ENCODE measurements around the gene ZNF346.
"Not testable (repeated sequence)": the region's sequence is repeated elsewhere in the genome, so short reads cannot be mapped to it uniquely, and the experiment has no call there.

ZNF346 gene

DNA sequence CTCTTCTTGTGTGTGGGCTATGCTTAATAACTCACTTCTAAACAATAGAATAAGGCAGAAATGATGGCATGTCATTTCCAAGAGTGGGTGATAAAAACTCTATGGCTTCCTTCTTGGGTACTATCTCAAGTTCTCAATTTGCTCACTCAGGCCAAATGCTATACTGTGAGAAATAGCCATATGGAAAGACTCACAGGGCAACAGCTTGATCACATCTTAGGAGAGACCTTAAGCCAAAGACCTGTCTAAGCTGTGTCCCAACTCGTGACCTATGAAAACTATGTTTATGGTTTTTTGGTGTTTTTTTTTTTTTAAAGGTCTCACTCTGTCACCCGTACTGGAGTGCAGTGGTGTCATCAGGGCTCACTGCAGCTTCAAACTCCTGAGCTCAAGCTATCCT lies 13.8 kb upstream of the ZNF346 start:
- no peak for DNase-seq (ENCODE audit: low read depth, low spot score)

DNA sequence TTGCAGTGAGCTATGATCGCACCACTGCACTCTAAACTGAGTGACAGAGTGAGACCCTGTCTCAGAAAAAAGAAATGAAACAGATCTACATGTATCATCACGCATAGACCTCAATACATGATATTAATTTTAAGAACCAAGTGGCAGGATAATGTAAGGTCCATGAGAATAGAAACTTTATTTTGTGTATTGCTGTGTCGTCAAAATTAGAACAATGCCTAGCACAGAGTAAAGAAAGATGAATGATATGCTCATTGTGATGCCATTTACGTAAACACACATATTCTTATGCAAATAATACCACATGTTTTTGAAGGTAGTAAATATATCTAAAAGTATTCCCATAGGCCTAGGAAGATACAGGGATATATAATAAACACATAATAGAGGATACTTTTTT lies 12.3 kb upstream of the ZNF346 start:
- DNase-seq (ENCODE audit: low read depth, low spot score): no peak

- no peak for DNase-seq (ENCODE audit: low read depth, low spot score)
Observed at GRCh38 chr5:177015156-177015555, 7.3 kb upstream of the ZNF346 start.

GRCh38 chr5:177018341-177018740 lies 4.2 kb upstream of the ZNF346 start:
- DNase-seq (ENCODE audit: low read depth, low spot score): no peak

DNA sequence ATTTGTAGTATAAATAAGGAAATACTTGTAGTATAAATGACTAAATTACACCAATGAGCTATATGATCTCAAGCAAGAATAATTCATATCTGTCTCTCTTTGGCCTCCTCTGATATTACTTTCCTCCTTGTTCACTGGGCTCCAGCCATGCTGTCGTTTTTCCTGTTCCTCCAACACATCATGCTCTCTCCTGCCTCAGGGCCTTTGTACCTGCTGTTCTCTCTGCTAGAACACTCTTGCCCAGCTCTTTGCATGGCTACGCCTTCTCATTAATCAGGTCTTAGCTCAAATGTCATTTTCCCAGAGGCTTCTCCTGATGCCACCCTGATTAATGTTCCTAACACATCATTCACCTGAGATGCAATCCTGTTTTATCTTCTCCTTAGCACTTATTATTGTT lies 2.5 kb upstream of the ZNF346 start:
- no peak for DNase-seq (ENCODE audit: low read depth, low spot score)

- DNase-seq (ENCODE audit: low read depth, low spot score): no peak
Observed at GRCh38 chr5:177023303-177023664, 788 bp downstream of the ZNF346 start.

- DNase-seq (ENCODE audit: low read depth, low spot score): no peak
Observed at GRCh38 chr5:177024559-177024958, 2.1 kb downstream of the ZNF346 start.

GRCh38 chr5:177025101-177025601 lies 2.7 kb downstream of the ZNF346 start:
- DNase-seq (ENCODE audit: low read depth, low spot score): no peak

- DNase-seq (ENCODE audit: low read depth, low spot score): no peak
Observed at GRCh38 chr5:177027665-177028064, 5.2 kb downstream of the ZNF346 start.

GRCh38 chr5:177029498-177029897 lies 7.0 kb downstream of the ZNF346 start:
- DNase-seq (ENCODE audit: low read depth, low spot score): no peak

DNA sequence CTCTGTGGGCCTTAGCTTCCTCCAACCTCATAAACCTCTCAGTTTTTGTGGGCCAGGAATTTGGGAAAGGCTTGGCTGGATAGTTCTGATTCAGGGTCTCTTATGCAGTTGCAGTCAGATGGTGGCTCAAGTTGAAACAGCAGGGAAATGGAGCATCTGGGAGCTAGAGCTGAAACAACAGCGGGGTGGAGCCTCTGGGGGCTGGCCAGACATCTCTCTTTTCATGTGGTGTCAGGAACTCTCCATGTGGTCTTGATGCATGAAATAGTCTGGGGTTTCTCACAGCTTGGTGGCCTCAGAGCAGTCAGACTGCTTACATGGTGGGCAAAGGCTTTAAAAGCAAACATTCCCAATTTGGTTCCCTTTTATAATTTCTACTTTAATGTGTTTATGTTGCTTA lies 13.5 kb downstream of the ZNF346 start:
- DNase-seq (ENCODE audit: low read depth, low spot score): peak; percentile 76

GRCh38 chr5:177036443-177036842 lies 13.9 kb downstream of the ZNF346 start:
- no peak for DNase-seq (ENCODE audit: low read depth, low spot score)

GRCh38 chr5:177036921-177037320 lies 14.4 kb downstream of the ZNF346 start:
- DNase-seq (ENCODE audit: low read depth, low spot score): no peak

- DNase-seq (ENCODE audit: low read depth, low spot score): peak; percentile 91
Observed at GRCh38 chr5:177040814-177041420, 18.4 kb downstream of the ZNF346 start.

DNA sequence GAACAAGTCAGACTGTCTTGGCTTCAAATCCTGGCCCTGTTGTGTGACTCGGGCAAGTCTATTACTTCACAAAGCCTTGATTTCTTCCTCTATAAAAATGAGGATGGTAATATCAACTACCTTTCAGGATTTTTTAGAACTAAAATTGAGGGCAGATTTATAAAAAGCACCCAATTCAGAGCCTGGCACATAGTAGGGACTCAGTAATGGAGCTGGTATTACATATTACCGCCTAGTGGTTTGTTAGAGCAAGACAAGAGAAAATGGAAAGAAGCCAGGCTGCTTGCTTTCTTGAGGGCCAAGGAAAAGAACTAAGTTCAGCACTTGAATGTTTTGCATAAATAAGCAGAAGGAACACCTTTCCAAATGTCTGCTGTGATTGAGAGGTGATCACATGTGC lies 19.4 kb downstream of the ZNF346 start:
- no peak for DNase-seq (ENCODE audit: low read depth, low spot score)

GRCh38 chr5:177043114-177043513 lies 20.6 kb downstream of the ZNF346 start:
- no peak for DNase-seq (ENCODE audit: low read depth, low spot score)

DNA sequence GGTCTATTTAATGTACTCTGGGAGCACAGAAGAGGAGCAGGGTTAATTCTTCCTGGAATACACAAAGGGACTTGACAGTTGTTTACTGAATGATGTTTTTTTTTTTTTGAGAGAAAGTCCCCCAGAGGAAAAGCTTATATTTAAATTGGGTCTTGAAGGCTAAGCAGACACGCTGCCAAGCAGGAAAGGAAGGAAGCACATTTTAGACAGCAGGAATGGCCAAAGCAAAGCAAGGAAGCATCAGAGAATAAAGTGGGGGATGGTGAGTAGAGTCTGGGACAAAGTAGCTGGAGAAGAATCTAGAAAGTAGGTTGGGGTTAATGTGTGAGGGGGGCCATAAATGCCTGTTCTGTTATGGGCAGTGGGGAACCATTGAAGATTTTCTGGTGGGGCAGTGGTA lies 21.5 kb downstream of the ZNF346 start:
- DNase-seq (ENCODE audit: low read depth, low spot score): no peak

GRCh38 chr5:177044641-177045040 lies 22.1 kb downstream of the ZNF346 start:
- DNase-seq (ENCODE audit: low read depth, low spot score): no peak

DNA sequence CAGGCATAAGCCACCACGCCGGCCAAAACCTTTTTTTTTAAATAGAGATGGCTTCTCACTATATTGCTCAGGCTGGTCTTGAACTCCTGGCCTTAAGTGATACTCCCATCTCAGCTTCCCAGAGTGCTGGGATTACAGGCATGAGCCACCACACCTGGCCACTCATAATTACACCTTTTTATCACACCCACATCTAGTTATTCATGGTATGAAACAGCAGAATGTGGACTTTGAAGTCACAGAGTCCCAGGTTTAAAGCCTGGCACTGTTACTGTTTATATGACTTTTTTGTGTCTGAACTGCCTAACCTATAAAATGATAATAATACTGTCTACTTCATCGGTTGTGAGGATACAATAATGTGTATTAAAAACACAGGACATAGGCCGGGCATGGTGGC lies 23.1 kb downstream of the ZNF346 start:
- no peak for DNase-seq (ENCODE audit: low read depth, low spot score)

DNA sequence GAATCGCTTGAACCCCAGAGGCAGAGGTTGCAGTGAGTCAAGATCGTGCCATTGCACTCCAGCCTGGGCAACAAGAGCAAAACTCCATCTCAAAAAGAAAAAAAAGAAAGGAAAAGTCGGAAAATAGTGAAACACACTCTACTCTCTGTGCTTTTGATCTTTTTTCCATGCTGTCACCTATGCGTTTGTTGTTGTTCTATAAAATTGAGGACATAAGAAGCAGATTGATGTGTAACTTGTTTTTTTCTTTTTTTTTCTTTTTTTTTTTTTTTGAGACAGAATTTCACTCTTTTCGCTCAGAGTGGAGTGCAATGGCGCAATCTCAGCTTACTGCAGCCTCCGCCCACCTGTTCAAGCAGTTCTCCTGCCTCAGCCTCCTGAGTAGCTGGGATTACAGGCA lies 26.0 kb downstream of the ZNF346 start:
- not testable (repeated sequence) for DNase-seq (ENCODE audit: low read depth, low spot score)

- no peak for DNase-seq (ENCODE audit: low read depth, low spot score)
Observed at GRCh38 chr5:177049285-177049684, 26.8 kb downstream of the ZNF346 start.

DNA sequence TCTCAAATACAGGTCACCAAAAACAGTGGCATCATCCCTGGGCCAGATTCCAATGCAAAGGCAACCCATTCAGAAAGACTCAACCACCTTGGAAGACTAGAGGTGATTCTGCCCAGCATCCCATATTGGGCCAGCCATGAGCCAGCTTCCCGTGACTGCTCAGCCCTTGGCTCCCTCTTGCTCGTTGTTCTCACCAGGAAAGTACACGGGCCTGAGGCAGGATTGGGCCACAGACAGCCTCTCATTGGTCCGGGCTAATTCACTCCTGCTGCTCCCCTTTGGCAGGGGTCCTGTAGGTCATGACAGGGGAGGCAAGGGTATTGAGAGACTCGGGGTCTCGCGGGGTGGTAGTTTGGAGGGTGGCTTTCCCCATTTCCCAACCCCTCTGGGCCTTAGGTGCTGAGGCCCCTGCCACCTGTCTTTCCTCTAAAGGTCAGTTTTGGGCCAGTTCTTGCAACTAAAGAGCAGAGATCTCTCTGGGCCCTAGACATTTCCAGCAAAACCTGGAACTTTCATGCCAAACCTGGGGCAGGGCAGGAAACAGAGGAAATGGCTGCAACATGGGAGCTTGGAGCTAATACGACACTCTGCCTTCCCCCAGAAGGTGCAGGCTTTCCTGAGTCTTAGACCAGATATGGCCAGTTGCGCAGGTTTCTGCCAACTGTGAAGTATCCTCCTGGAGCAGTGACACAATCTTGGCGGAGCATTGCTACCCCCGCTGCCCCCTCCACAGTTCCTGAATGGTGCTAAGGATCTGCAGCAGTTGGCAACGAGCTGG lies 42.2 kb downstream of the ZNF346 start:
- DNase-seq (ENCODE audit: low read depth, low spot score): no peak

DNA sequence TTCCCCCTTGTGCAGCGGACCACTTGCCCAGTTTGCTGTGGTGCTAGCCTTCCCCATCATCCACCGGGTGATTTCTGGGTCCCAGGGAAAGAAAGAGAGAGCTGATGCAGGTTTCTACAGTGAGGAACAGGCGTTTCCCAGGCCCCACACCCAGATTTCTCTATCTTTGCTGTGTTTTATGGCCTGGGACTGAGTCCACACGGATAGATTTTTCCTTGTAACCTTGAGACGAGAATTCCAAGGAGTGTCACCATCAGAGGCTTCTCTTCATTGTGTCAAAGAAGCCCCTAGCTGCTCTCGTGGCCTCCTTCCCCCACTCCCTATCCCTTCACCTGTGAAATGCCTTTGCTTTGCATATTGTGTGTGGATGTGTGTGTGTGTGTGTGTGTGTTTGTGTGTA lies 43.0 kb downstream of the ZNF346 start:
- DNase-seq (ENCODE audit: low read depth, low spot score): no peak
